ENCODE data around the gene CSGALNACT2. TPM values are rescaled to one million over a fixed set of nuclear protein-coding genes. Genes with fewer than 3 reads are reported as not detected.

CSGALNACT2 gene
- total RNA-seq, 1 donor, result 31.8 TPM

DNA sequence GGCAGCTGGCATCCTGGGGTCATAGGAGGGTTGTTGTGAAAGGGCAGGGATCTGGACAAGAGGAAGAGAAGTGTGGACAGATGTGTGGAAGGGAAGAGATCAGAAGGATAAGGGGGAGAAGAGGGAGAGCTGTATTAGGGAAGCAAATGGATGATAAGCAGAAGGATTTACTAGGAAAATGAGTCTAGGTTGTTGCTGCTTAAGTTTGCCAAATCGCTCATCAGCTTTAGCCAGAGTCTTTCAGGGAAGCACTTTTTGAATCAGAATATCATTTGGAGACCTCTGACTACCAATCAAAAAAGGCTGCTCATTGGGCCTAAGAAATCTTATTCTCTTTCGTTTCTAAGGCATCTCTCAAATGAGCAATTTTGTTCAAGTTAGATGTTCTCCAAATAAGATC is 2.6 kb upstream of the CSGALNACT2 start:
- no peak for TF ChIP-seq CTCF (IDR thresholded peaks at IDR 0.05; ENCODE audit: extremely low read depth, low read depth, low read length)
- Histone ChIP-seq H3K36me3 (ENCODE audit: insufficient read depth, low read length) (peaks cover 2% of the 10 kb centered on the region), H3K9me3 (ENCODE audit: low read depth, low read length) (no peaks in the 10 kb centered on the region), H3K79me2 (ENCODE audit: insufficient read depth, low read length) (peaks cover 38% of the 10 kb centered on the region), H4K20me1 (ENCODE audit: insufficient read depth, low read length) (peaks cover 13% of the 10 kb centered on the region), H3K4me3 (ENCODE audit: insufficient read depth, low read length) (no peak overlapping the region), H3K4me2 (ENCODE audit: insufficient read depth, low read length) (no peak overlapping the region), H2AFZ (ENCODE audit: low read length) (no peak overlapping the region), H3K27ac (ENCODE audit: low read depth, low read length) (no peak overlapping the region), H3K27me3 (ENCODE audit: insufficient read depth, low read length) (no peaks in the 10 kb centered on the region), H3K4me1 (ENCODE audit: insufficient read depth, low read length) (peaks cover 21% of the 10 kb centered on the region)
- no peak for DNase-seq (ENCODE audit: insufficient read length, low spot score, missing footprints)

GRCh38 chr10:43136432-43136831 is 1.8 kb upstream of the CSGALNACT2 start:
- Histone ChIP-seq H3K4me1 (ENCODE audit: insufficient read depth, low read length) (peaks cover 27% of the 10 kb centered on the region), H3K27ac (ENCODE audit: low read depth, low read length) (no peak overlapping the region), H4K20me1 (ENCODE audit: insufficient read depth, low read length) (peaks cover 18% of the 10 kb centered on the region), H3K9me3 (ENCODE audit: low read depth, low read length) (no peaks in the 10 kb centered on the region), H3K36me3 (ENCODE audit: insufficient read depth, low read length) (peaks cover 2% of the 10 kb centered on the region), H3K27me3 (ENCODE audit: insufficient read depth, low read length) (no peaks in the 10 kb centered on the region), H3K4me3 (ENCODE audit: insufficient read depth, low read length) (no peak overlapping the region), H2AFZ (ENCODE audit: low read length) (no peak overlapping the region), H3K4me2 (ENCODE audit: insufficient read depth, low read length) (peak overlapping the region; percentile 96), H3K79me2 (ENCODE audit: insufficient read depth, low read length) (peaks cover 45% of the 10 kb centered on the region)
- peak; percentile 29 for DNase-seq (ENCODE audit: insufficient read length, low spot score, missing footprints)
- no peak for TF ChIP-seq CTCF (IDR thresholded peaks at IDR 0.05; ENCODE audit: extremely low read depth, low read depth, low read length)

DNA sequence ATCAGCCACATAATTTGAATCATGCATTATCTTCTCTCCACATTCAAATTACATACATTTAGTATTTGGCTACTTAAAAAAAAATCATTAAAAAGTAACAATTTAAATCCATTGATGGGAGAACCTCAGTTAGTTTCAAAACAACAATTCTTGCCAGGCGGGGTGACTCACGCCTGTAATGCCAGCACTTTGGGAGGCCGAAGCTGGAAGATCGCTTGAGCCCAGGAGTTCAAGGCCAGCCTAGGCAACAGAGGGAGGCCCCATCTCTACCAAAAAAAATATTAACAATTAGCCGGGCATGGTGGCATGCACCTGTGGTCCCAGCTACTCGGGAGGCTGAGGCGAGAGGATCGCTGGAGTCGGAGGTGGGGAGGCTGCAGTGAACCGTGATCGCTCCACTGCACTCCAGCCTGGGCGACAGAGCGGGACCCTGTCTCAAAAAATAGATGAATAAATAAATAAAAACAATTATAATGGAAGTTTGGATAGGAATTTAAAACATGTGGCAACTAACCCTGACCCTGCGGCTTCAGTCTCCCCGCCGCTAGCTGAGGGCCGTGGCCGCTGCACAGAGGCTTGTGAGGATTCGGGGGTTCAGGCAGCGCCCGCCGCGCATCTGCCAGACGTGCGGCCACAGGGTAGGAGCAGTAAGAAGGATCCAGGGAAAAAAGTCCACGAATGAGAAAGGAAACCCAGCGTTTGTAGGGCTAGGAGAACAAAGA is 1.1 kb upstream of the CSGALNACT2 start:
- Histone ChIP-seq H3K27me3 (ENCODE audit: insufficient read depth, low read length) (no peaks in the 10 kb centered on the region), H3K4me3 (ENCODE audit: insufficient read depth, low read length) (peak overlapping the region; percentile 83), H3K36me3 (ENCODE audit: insufficient read depth, low read length) (peaks cover 2% of the 10 kb centered on the region), H3K4me1 (ENCODE audit: insufficient read depth, low read length) (peaks cover 32% of the 10 kb centered on the region), H3K79me2 (ENCODE audit: insufficient read depth, low read length) (peaks cover 51% of the 10 kb centered on the region), H4K20me1 (ENCODE audit: insufficient read depth, low read length) (peaks cover 23% of the 10 kb centered on the region), H2AFZ (ENCODE audit: low read length) (peak overlapping the region; percentile 81), H3K9me3 (ENCODE audit: low read depth, low read length) (no peaks in the 10 kb centered on the region), H3K4me2 (ENCODE audit: insufficient read depth, low read length) (peak overlapping the region; percentile 96), H3K27ac (ENCODE audit: low read depth, low read length) (peak overlapping the region; percentile 99)
- peak; percentile 70 for DNase-seq (ENCODE audit: insufficient read length, low spot score, missing footprints)
- TF ChIP-seq CTCF (IDR thresholded peaks at IDR 0.05; ENCODE audit: extremely low read depth, low read depth, low read length), result no peak

DNA sequence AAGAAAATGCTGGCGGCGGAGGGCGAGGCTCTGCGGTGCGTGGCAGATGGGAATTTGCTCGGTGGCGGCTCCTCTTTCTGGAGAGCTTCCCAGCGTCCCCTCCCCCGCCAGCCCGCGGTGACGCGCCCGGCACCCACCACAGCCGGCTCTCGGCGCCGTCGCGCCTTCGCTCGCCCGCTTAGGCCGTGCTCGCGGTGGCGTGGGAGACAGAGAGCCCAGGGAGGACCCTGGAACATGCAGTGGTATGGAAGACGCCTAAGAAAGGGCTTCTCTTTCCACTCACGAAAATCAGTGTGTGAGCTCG is 576 bp upstream of the CSGALNACT2 start:
- Histone ChIP-seq H3K4me2 (ENCODE audit: insufficient read depth, low read length) (peak overlapping the region; percentile 96), H4K20me1 (ENCODE audit: insufficient read depth, low read length) (peaks cover 28% of the 10 kb centered on the region), H3K79me2 (ENCODE audit: insufficient read depth, low read length) (peaks cover 56% of the 10 kb centered on the region), H3K4me3 (ENCODE audit: insufficient read depth, low read length) (peak overlapping the region; percentile 83), H3K4me1 (ENCODE audit: insufficient read depth, low read length) (peaks cover 32% of the 10 kb centered on the region), H3K27ac (ENCODE audit: low read depth, low read length) (peak overlapping the region; percentile 99), H3K9me3 (ENCODE audit: low read depth, low read length) (no peaks in the 10 kb centered on the region), H3K36me3 (ENCODE audit: insufficient read depth, low read length) (peaks cover 2% of the 10 kb centered on the region), H3K27me3 (ENCODE audit: insufficient read depth, low read length) (no peaks in the 10 kb centered on the region), H2AFZ (ENCODE audit: low read length) (peak overlapping the region; percentile 83)
- TF ChIP-seq CTCF (IDR thresholded peaks at IDR 0.05; ENCODE audit: extremely low read depth, low read depth, low read length), result no peak
- peak; percentile 96 for DNase-seq (ENCODE audit: insufficient read length, low spot score, missing footprints)
